ENCODE measurements around the gene CLDN9.

GRCh38 chr16:2971985-2972784 lies 40.5 kb upstream of the CLDN9 start:
- no peak for TF ChIP-seq POLR2A (IDR thresholded peaks at IDR 0.05)
- TF ChIP-seq CTCF (IDR thresholded peaks at IDR 0.05 in 4 of 5, conservative IDR thresholded peaks at IDR 0.05 in 1 of 5): no peak

All from gastrocnemius medialis (tissue), 4 donors.